ENCODE measurements around the gene ECT2L. TPM values are rescaled to one million over a fixed set of nuclear protein-coding genes. Genes with fewer than 3 reads are reported as not detected.

ECT2L gene
- total RNA-seq, 1 experiment from 2014 or later, result not detected

GRCh38 chr6:138865480-138866109 lies 69.7 kb downstream of the ECT2L start:
- ChIA-PET CTCF (no interaction called here), POLR2A (no interaction called here), RAD21 (ENCODE audit: low non-redundant PET in 1 of 2, low total read pairs in 2 of 2, uncharacterized antibody in 2 of 2, unreplicated experiment in 2 of 2) (no interaction called here)
- DNase-seq (ENCODE audit: low read depth, low spot score) (no peak), ATAC-seq (no peak)
- TF ChIP-seq ZFX (IDR thresholded peaks at IDR 0.05) (no peak), CEBPB (IDR thresholded peaks at IDR 0.05; ENCODE audit: low read depth) (no peak), EGR1 (IDR thresholded peaks at IDR 0.05; ENCODE audit: low read depth) (no peak), POLR2A (IDR thresholded peaks at IDR 0.05; ENCODE audit: borderline replicate concordance, extremely low read depth, insufficient read depth, insufficient read length) (no peak), CBX3 (IDR thresholded peaks at IDR 0.05; ENCODE audit: low read depth) (no peak), YY1 (IDR thresholded peaks at IDR 0.05; ENCODE audit: extremely low read depth, insufficient replicate concordance, low read depth, low read length) (no peak)
- intact Hi-C loops (cut with micrococcal nuclease), result no loop called here
- no peaks in the 10 kb centered on the region for H3K27me3 ChIP-seq (ENCODE audit: insufficient read depth, low read length)
- H3K79me2 ChIP-seq (ENCODE audit: insufficient read depth, low read length), result no peaks in the 10 kb centered on the region
- H3K36me3 ChIP-seq (ENCODE audit: control insufficient read depth in 1 of 2, insufficient read depth in 2 of 2, low read length in 2 of 2), result no peaks in the 10 kb centered on the region
- H3K9me2 ChIP-seq (ENCODE audit: insufficient read depth), result no peaks in the 10 kb centered on the region
- H3K4me1 ChIP-seq (ENCODE audit: control insufficient read depth in 1 of 2, insufficient read depth in 2 of 2, low read length in 2 of 2), result no peaks in the 10 kb centered on the region
- no peak overlapping the region for H3K4me2 ChIP-seq (ENCODE audit: low read length)
- H3K9me3 ChIP-seq (ENCODE audit: control insufficient read depth in 1 of 2, insufficient read depth in 1 of 2, low read depth in 1 of 2, low read length in 2 of 2), result no peaks in the 10 kb centered on the region
- no peaks in the 10 kb centered on the region for H4K20me1 ChIP-seq (ENCODE audit: insufficient read depth)
- no peak overlapping the region for H3K9ac ChIP-seq (ENCODE audit: low read length)
- H3K4me3 ChIP-seq (replicated peaks in 1 of 2; ENCODE audit: low read depth in 1 of 2, low read length in 2 of 2), result no peak overlapping the region
- H2AFZ ChIP-seq (ENCODE audit: low read depth, low read length, poor library complexity, severe bottlenecking), result no peak overlapping the region
- H3K27ac ChIP-seq (ENCODE audit: low read depth, low read length), result no peak overlapping the region
- BruUV-seq (replicated peaks), result no TSS peak

GRCh38 chr6:138868181-138868580 lies 72.3 kb downstream of the ECT2L start:
- no peaks in the 10 kb centered on the region for H3K4me1 ChIP-seq (ENCODE audit: control insufficient read depth in 1 of 2, insufficient read depth in 2 of 2, low read length in 2 of 2)
- no peaks in the 10 kb centered on the region for H3K27me3 ChIP-seq (ENCODE audit: insufficient read depth, low read length)
- H3K9me2 ChIP-seq (ENCODE audit: insufficient read depth), result no peaks in the 10 kb centered on the region
- ChIA-PET POLR2A (no interaction called here), CTCF (no interaction called here), RAD21 (ENCODE audit: low non-redundant PET in 1 of 2, low total read pairs in 2 of 2, uncharacterized antibody in 2 of 2, unreplicated experiment in 2 of 2) (no interaction called here)
- no peak overlapping the region for H2AFZ ChIP-seq (ENCODE audit: low read depth, low read length, poor library complexity, severe bottlenecking)
- DNase-seq (ENCODE audit: low read depth, low spot score) (no peak), ATAC-seq (no peak)
- no peak overlapping the region for H3K27ac ChIP-seq (ENCODE audit: low read depth, low read length)
- no peaks in the 10 kb centered on the region for H3K79me2 ChIP-seq (ENCODE audit: insufficient read depth, low read length)
- H3K9me3 ChIP-seq (ENCODE audit: control insufficient read depth in 1 of 2, insufficient read depth in 1 of 2, low read depth in 1 of 2, low read length in 2 of 2), result no peaks in the 10 kb centered on the region
- intact Hi-C loops (cut with micrococcal nuclease), result no loop called here
- H3K4me3 ChIP-seq (replicated peaks in 1 of 2; ENCODE audit: low read depth in 1 of 2, low read length in 2 of 2), result no peak overlapping the region
- BruUV-seq (replicated peaks), result no TSS peak
- TF ChIP-seq EZH2 (IDR thresholded peaks at IDR 0.05) (no peak), ZNF274 (IDR thresholded peaks at IDR 0.05; ENCODE audit: low read depth, low read length) (no peak), JUND (IDR thresholded peaks at IDR 0.05) (no peak), SIN3A (IDR thresholded peaks at IDR 0.05; ENCODE audit: low read depth) (no peak)
- H3K36me3 ChIP-seq (ENCODE audit: control insufficient read depth in 1 of 2, insufficient read depth in 2 of 2, low read length in 2 of 2), result no peaks in the 10 kb centered on the region
- H3K9ac ChIP-seq (ENCODE audit: low read length), result no peak overlapping the region
- no peaks in the 10 kb centered on the region for H4K20me1 ChIP-seq (ENCODE audit: insufficient read depth)
- H3K4me2 ChIP-seq (ENCODE audit: low read length), result no peak overlapping the region
